Ascending aorta (tissue), 2 donors: Measurements from ENCODE around the gene MYO18A. TPM values are rescaled to one million over a fixed set of nuclear protein-coding genes. Genes with fewer than 3 reads are reported as not detected.

Experiments
- DNase-seq, 2 donors: peaks; one replicate each; pipeline ENCODE4 v3.0.0-alpha.2; 2019; ENCODE audit warnings: low spot score in 2 of 2
- H3K27ac ChIP-seq, 2 donors: fragments of 200-600 bp; sonication (generic); one replicate each; pipeline ENCODE4 v1.5.1; 2016 to 2017; ENCODE audit warnings: mild to moderate bottlenecking in 1 of 2
- H3K27me3 ChIP-seq: fragments of 200-600 bp; sonication (generic); one replicate; pipeline ENCODE4 v1.5.1; 2017
- H3K36me3 ChIP-seq, 2 donors: fragments of 200-600 bp; sonication (generic); one replicate each; pipeline ENCODE4 v1.5.1; 2016
- H3K4me1 ChIP-seq, 2 donors: fragments of 200-600 bp; sonication (generic); one replicate each; pipeline ENCODE4 v1.5.1; 2016 to 2017; ENCODE audit warnings: mild to moderate bottlenecking in 1 of 2
- H3K4me3 ChIP-seq, 2 donors: fragments of 200-600 bp; sonication (generic); one replicate each; pipeline ENCODE4 v1.5.1; 2016 to 2017; ENCODE audit warnings: mild to moderate bottlenecking in 1 of 2
- H3K9me3 ChIP-seq, 2 donors: fragments of 200-600 bp; sonication (generic); one replicate each; pipeline ENCODE4 v1.5.1; 2016
- CTCF ChIP-seq, 3 experiments: fragments of 200-600 bp in 2 of 3; fragments of 450-650 bp in 1 of 3; sonication (generic) in 2 of 3; IDR thresholded peaks; one replicate each; pipeline ENCODE4 v1.5.1; 2016 to 2019; ENCODE audit warnings: antibody characterized with exemption in 3 of 3, mild to moderate bottlenecking in 1 of 3, moderate library complexity in 1 of 3
- intact Hi-C: fragments of 100-400 bp; cut with DNase I; formaldehyde crosslinking; loops from one replicate; pipeline ENCODE4 v1.15.1; 2023
- total RNA-seq: library from RNA; depleted of rRNA; stranded (reverse); fragments of >200 nt; gene quantifications from one replicate; pipeline ENCODE4 v1.1.0, GENCODE V29; 2016

The MYO18A gene
- total RNA-seq, 1 donor from 2014 or later, result 185 TPM

- no peak for DNase-seq
- no peaks in the 10 kb centered on the region for H3K36me3 ChIP-seq
- H3K4me3 ChIP-seq, result no peak overlapping the region
- peaks cover 0 to 4% of the 10 kb centered on the region in 2 donors for H3K9me3 ChIP-seq
- no peak overlapping the region for H3K27ac ChIP-seq
- H3K4me1 ChIP-seq, result no peaks in the 10 kb centered on the region
- intact Hi-C loops, result no loop called here
- no peak for TF ChIP-seq CTCF (IDR thresholded peaks at IDR 0.05)
- H3K27me3 ChIP-seq, result no peaks in the 10 kb centered on the region
Measured at GRCh38 chr17:29039764-29040598, 140.2 kb downstream of the MYO18A start.

GRCh38 chr17:29038085-29038795 lies 142.0 kb downstream of the MYO18A start:
- H3K27ac ChIP-seq, result no peak overlapping the region
- H3K4me1 ChIP-seq, result no peaks in the 10 kb centered on the region
- no peak overlapping the region for H3K4me3 ChIP-seq
- no peak for DNase-seq
- H3K27me3 ChIP-seq, result no peaks in the 10 kb centered on the region
- TF ChIP-seq CTCF (IDR thresholded peaks at IDR 0.05), result no peak
- peaks cover 0 to 10% of the 10 kb centered on the region in 2 donors for H3K9me3 ChIP-seq
- H3K36me3 ChIP-seq, result no peaks in the 10 kb centered on the region
- intact Hi-C loops, result no loop called here

- DNase-seq, result no peak
- TF ChIP-seq CTCF (IDR thresholded peaks at IDR 0.05), result no peak
- no peaks in the 10 kb centered on the region for H3K27me3 ChIP-seq
- H3K9me3 ChIP-seq, result peaks cover 0 to 10% of the 10 kb centered on the region in 2 donors
- no peak overlapping the region for H3K4me3 ChIP-seq
- intact Hi-C loops, result no loop called here
- no peaks in the 10 kb centered on the region for H3K36me3 ChIP-seq
- no peak overlapping the region for H3K27ac ChIP-seq
- no peaks in the 10 kb centered on the region for H3K4me1 ChIP-seq
Measured at GRCh38 chr17:29037739-29038084, 142.5 kb downstream of the MYO18A start.

GRCh38 chr17:29036584-29036983 lies 143.6 kb downstream of the MYO18A start:
- H3K27ac ChIP-seq, result no peak overlapping the region
- no peaks in the 10 kb centered on the region for H3K36me3 ChIP-seq
- peaks cover 0 to 10% of the 10 kb centered on the region in 2 donors for H3K9me3 ChIP-seq
- no peak for TF ChIP-seq CTCF (IDR thresholded peaks at IDR 0.05)
- H3K27me3 ChIP-seq, result no peaks in the 10 kb centered on the region
- DNase-seq, result no peak
- H3K4me3 ChIP-seq, result no peak overlapping the region
- intact Hi-C loops, result no loop called here
- H3K4me1 ChIP-seq, result no peaks in the 10 kb centered on the region

- Histone ChIP-seq H3K4me3 (no peak overlapping the region), H3K9me3 (peaks cover 0 to 10% of the 10 kb centered on the region in 2 donors), H3K4me1 (no peaks in the 10 kb centered on the region), H3K27me3 (no peaks in the 10 kb centered on the region), H3K27ac (no peak overlapping the region), H3K36me3 (no peaks in the 10 kb centered on the region)
- TF ChIP-seq CTCF (IDR thresholded peaks at IDR 0.05), result no peak
- no peak for DNase-seq
- intact Hi-C loops, result no loop called here
Measured at GRCh38 chr17:29034510-29034909, 145.7 kb downstream of the MYO18A start.
